Endothelial cell of umbilical vein (primary cell): Measurements from ENCODE around the gene CALD1.

ENCODE experiments used
- EZH2 ChIP-seq: IDR thresholded peaks from 2 replicates; pipeline ENCODE4 v1.6.1; 2012; ENCODE audit warnings: borderline replicate concordance, low read depth, mild to moderate bottlenecking, moderate library complexity, low read length, inconsistent platforms; ENCODE audit not compliant: severe bottlenecking
- MAX ChIP-seq: IDR thresholded peaks from 2 replicates; pipeline ENCODE4 v1.6.1; 2011; ENCODE audit not compliant: insufficient read depth, insufficient read length
- MYC ChIP-seq: IDR thresholded peaks from one replicate; pipeline ENCODE4 v1.6.1; 2011; ENCODE audit warnings: mild to moderate bottlenecking, low read depth, low read length
- POLR2A ChIP-seq: IDR thresholded peaks from 2 replicates; pipeline ENCODE4 v1.6.1; 2012; ENCODE audit warnings: low read depth, mild to moderate bottlenecking, control low read depth, low read length
- POLR2AphosphoS5 ChIP-seq: IDR thresholded peaks from 2 replicates; pipeline ENCODE4 v1.6.1; 2012; ENCODE audit warnings: low read depth, mild to moderate bottlenecking, control low read depth, low read length, moderate library complexity; ENCODE audit not compliant: insufficient read depth
- TF ChIP-seq, protein P1 (sequence below), 2 donors: IDR thresholded peaks; 1 replicate in 1 of 2; 2 replicates in 1 of 2; pipeline ENCODE4 v1.5.1; 2011; ENCODE audit warnings: low read length in 2 of 2, mild to moderate bottlenecking in 2 of 2, moderate library complexity in 2 of 2, control low read depth in 1 of 2, inconsistent platforms in 1 of 2, low read depth in 1 of 2; ENCODE audit not compliant: insufficient read depth in 1 of 2; ENCODE audit errors: extremely low read depth in 1 of 2

- TF ChIP-seq, protein P1, sequence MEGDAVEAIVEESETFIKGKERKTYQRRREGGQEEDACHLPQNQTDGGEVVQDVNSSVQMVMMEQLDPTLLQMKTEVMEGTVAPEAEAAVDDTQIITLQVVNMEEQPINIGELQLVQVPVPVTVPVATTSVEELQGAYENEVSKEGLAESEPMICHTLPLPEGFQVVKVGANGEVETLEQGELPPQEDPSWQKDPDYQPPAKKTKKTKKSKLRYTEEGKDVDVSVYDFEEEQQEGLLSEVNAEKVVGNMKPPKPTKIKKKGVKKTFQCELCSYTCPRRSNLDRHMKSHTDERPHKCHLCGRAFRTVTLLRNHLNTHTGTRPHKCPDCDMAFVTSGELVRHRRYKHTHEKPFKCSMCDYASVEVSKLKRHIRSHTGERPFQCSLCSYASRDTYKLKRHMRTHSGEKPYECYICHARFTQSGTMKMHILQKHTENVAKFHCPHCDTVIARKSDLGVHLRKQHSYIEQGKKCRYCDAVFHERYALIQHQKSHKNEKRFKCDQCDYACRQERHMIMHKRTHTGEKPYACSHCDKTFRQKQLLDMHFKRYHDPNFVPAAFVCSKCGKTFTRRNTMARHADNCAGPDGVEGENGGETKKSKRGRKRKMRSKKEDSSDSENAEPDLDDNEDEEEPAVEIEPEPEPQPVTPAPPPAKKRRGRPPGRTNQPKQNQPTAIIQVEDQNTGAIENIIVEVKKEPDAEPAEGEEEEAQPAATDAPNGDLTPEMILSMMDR (IDR thresholded peaks at IDR 0.05; ENCODE audit: extremely low read depth in 1 of 2, insufficient read depth in 1 of 2, low read depth in 1 of 2, low read length in 2 of 2): no peak
- TF ChIP-seq POLR2A (no peak), MAX (no peak), EZH2 (no peak), POLR2AphosphoS5 (no peak), MYC (no peak)
Observed at GRCh38 chr7:134995239-134996096, 216.0 kb downstream of the CALD1 start.
